22Rv1 (cell line): ENCODE data around the gene TSPAN7.

ENCODE experiments used
- ZFX ChIP-seq: fragments of 450-650 bp; IDR thresholded peaks from 2 replicates; pipeline ENCODE4 v1.6.1; 2017; ENCODE audit warnings: antibody characterized with exemption, borderline replicate concordance
- TF ChIP-seq, protein P1 (sequence below): fragments of 450-650 bp; IDR thresholded peaks from 2 replicates; pipeline ENCODE4 v1.5.1; 2017; ENCODE audit warnings: mild to moderate bottlenecking

DNA sequence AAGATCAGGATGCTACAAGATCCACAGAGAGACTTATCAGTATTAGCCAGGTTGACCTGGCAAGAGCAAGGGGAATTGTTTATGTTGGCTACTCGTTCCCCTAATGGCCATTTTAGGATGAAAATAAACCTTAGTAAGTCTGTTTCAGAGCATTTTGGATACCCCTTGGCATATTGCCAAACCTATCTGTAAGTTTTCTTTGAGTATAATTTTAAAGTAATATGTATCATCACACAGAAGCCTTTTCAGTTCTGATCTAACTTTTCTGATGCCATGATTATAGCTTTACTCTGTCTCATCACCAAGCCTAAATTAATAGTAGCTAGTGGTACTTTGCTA, 99.7 kb downstream of the TSPAN7 start:
- TF ChIP-seq, protein P1, sequence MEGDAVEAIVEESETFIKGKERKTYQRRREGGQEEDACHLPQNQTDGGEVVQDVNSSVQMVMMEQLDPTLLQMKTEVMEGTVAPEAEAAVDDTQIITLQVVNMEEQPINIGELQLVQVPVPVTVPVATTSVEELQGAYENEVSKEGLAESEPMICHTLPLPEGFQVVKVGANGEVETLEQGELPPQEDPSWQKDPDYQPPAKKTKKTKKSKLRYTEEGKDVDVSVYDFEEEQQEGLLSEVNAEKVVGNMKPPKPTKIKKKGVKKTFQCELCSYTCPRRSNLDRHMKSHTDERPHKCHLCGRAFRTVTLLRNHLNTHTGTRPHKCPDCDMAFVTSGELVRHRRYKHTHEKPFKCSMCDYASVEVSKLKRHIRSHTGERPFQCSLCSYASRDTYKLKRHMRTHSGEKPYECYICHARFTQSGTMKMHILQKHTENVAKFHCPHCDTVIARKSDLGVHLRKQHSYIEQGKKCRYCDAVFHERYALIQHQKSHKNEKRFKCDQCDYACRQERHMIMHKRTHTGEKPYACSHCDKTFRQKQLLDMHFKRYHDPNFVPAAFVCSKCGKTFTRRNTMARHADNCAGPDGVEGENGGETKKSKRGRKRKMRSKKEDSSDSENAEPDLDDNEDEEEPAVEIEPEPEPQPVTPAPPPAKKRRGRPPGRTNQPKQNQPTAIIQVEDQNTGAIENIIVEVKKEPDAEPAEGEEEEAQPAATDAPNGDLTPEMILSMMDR = no peak
- no peak for TF ChIP-seq ZFX
